Stomach (tissue), 9 donors: ENCODE results near the gene ATF3. TPM values are rescaled to one million over a fixed set of nuclear protein-coding genes. Genes with fewer than 3 reads are reported as not detected.
A peak's percentile ranks its signal among the peaks of the same experiment; 100 is the strongest.
"Not testable (repeated sequence)": the region's sequence is repeated elsewhere in the genome, so short reads cannot be mapped to it uniquely, and the experiment has no call there.

Experiments
- DNase-seq, 2 donors: peaks; one replicate each; pipeline versions ENCODE4 v3.0.0 to v3.0.0-alpha.2; 2013 to 2019
- H3K27ac ChIP-seq, 5 donors: fragments of 200-600 bp in 4 of 5; sonication (generic) in 4 of 5; one replicate each; pipeline ENCODE4 v1.5.1; 2013 to 2019; ENCODE audit warnings: mild to moderate bottlenecking in 1 of 5, moderate library complexity in 1 of 5
- H3K27me3 ChIP-seq, 3 donors: fragments of 200-600 bp; sonication (generic); one replicate each; pipeline ENCODE4 v1.5.1; 2017 to 2019; ENCODE audit warnings: mixed run types in 1 of 3
- H3K36me3 ChIP-seq, 4 donors: fragments of 200-600 bp; sonication (generic); 1 replicate in 3 of 4; 2 replicates in 1 of 4; pipeline ENCODE4 v1.5.1; 2016 to 2019
- H3K4me1 ChIP-seq, 4 donors: fragments of 200-600 bp; sonication (generic); one replicate each; pipeline ENCODE4 v1.5.1; 2016 to 2019
- H3K4me3 ChIP-seq, 4 donors: fragments of 200-600 bp; sonication (generic) in 3 of 4; one replicate each; pipeline ENCODE4 v1.5.1; 2016 to 2019; ENCODE audit warnings: mild to moderate bottlenecking in 1 of 4
- H3K9me3 ChIP-seq, 4 donors: fragments of 200-600 bp; sonication (generic); one replicate each; pipeline ENCODE4 v1.5.1; 2016 to 2019
- CTCF ChIP-seq, 7 experiments: fragments of 450-650 bp in 4 of 7; fragments of 200-600 bp in 3 of 7; sonication (generic) in 3 of 7; IDR thresholded peaks; one replicate each; pipeline ENCODE4 v1.5.1; 2016 to 2019; ENCODE audit warnings: antibody characterized with exemption in 7 of 7, control low read depth in 2 of 7, mild to moderate bottlenecking in 1 of 7
- EP300 ChIP-seq: sonication (generic); formaldehyde crosslinking; IDR thresholded peaks from one replicate; pipeline ENCODE4 v1.6.1; 2017; ENCODE audit warnings: antibody characterized with exemption
- POLR2A ChIP-seq, 4 donors: fragments of 450-650 bp; IDR thresholded peaks; one replicate each; pipeline ENCODE4 v1.6.1; 2016; ENCODE audit warnings: antibody characterized with exemption in 4 of 4, control low read depth in 2 of 4, mild to moderate bottlenecking in 1 of 4, moderate library complexity in 1 of 4
- POLR2AphosphoS5 ChIP-seq, 3 donors: sonication (generic); formaldehyde crosslinking; IDR thresholded peaks; one replicate each; pipeline ENCODE4 v1.6.1; 2016; ENCODE audit warnings: antibody characterized with exemption in 3 of 3
- WGBS, 5 donors: extraction: QIAGEN DNeasy Blood & Tissue Kit in 3 of 5; methylation state at CpG; one replicate each; pipeline versions ENCODE4 v1.1.5 to v1.1.7; 2013 to 2018; 5-methylcytosine and 5-hydroxymethylcytosine counted together
- intact Hi-C: fragments of 100-400 bp; cut with DNase I; formaldehyde crosslinking; loops from one replicate; pipeline ENCODE4 v1.15.1; 2023; ENCODE audit warnings: low total_unique reads
- polyA plus RNA-seq, 3 donors: library from polyadenylated mRNA; stranded (reverse); fragments of 200-250 nt; gene quantifications; one replicate each; pipeline ENCODE4 v1.2.3, GENCODE V29; 2013
- total RNA-seq, 5 donors: library from RNA; depleted of rRNA; stranded (reverse); fragments of >200 nt; gene quantifications; one replicate each; pipeline versions ENCODE4 v1.1.0 to v1.2.3, GENCODE V29; 2014 to 2016
- donor health status: healthy with polysubstance abuse.
- donor health status: Bipolar disorder and iron deficiency.
- donor health status: healthy.

ATF3 gene
- total and polyA plus RNA-seq, 8 donors = 14.0 to 60.2 (median 33.0) TPM; not detected in 1

DNA sequence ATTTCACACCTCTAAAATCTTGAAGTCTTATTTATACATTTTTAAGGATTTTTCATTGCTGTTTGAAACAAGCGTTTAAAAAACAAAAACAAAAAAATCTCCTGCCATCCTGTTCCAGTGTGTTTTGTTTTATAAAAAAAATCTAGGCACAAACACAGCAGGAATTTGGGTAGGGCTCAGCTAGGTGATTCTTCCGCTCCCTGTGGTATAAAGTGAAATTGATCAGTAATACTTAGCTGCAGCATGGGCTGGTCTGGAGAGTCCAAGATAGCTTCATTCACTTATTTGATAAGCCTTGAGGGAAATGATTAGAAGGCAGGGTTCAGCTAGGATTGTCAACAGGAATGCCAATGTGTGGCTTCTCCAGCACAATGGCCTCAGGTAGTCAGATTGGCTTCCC lies 25.7 kb downstream of the ATF3 start:
- Histone ChIP-seq H3K36me3 (no peaks in the 10 kb centered on the region), H3K4me1 (peaks cover 5 to 31% (median 25%) of the 10 kb centered on the region in 4 donors), H3K9me3 (peaks cover 0 to 6% (median 2%) of the 10 kb centered on the region in 4 donors), H3K4me3 (no peak overlapping the region), H3K27ac (peak overlapping the region in 1 of 5 donors; percentile 84), H3K27me3 (no peaks in the 10 kb centered on the region)
- WGBS, 5 donors = 96 to 98% (median 98%) methylated on average over 2 of the region's 2 CpGs
- DNase-seq = no peak
- no peak for TF ChIP-seq EP300
- no peak for TF ChIP-seq CTCF (IDR thresholded peaks at IDR 0.05)
- TF ChIP-seq POLR2A (IDR thresholded peaks at IDR 0.05) = no peak
- TF ChIP-seq POLR2AphosphoS5 (IDR thresholded peaks at IDR 0.05) = no peak
- intact Hi-C loops = no loop called here

GRCh38 chr1:212635141-212635631 lies 26.6 kb downstream of the ATF3 start:
- Histone ChIP-seq H3K4me1 (peaks cover 5 to 31% (median 25%) of the 10 kb centered on the region in 4 donors), H3K36me3 (no peaks in the 10 kb centered on the region), H3K4me3 (no peak overlapping the region), H3K9me3 (peaks cover 0 to 6% (median 2%) of the 10 kb centered on the region in 4 donors), H3K27ac (peak overlapping the region in 4 of 5 donors; percentile 60 to 84 (median 74)), H3K27me3 (no peaks in the 10 kb centered on the region)
- peak in 1 of 2 donors; percentile 69 for DNase-seq
- WGBS, 5 donors = 44 to 83% (median 68%) methylated on average over 1 of the region's 1 CpG
- no peak for TF ChIP-seq POLR2A (IDR thresholded peaks at IDR 0.05)
- no peak for TF ChIP-seq EP300
- TF ChIP-seq POLR2AphosphoS5 (IDR thresholded peaks at IDR 0.05) = no peak
- no peak for TF ChIP-seq CTCF (IDR thresholded peaks at IDR 0.05)
- intact Hi-C loops = no loop called here

DNA sequence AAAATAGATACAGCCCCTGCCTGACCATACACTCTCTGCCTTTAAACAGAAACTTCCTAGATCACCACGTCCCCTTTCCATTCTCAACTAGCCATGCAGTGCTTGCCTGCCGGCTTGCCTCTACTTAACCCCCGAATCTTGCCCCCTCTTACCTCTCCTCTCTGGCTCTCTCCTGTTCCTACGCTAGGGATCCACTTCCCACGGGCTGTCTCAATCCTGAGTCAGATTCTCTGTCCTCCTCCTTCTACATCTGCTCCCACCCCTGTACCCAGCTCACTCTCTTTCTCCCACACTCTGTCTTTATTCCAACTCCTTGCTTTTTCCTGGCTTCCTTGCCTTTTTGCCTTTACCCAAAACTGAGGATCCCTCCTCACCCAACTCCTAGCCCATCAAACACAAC lies 29.3 kb downstream of the ATF3 start:
- no peaks in the 10 kb centered on the region for H3K27me3 ChIP-seq
- peaks cover 0 to 11% (median 5%) of the 10 kb centered on the region in 4 donors for H3K9me3 ChIP-seq
- peaks cover 5 to 31% (median 25%) of the 10 kb centered on the region in 4 donors for H3K4me1 ChIP-seq
- intact Hi-C loops = no loop called here
- no peak overlapping the region for H3K4me3 ChIP-seq
- 78 to 85% (median 80%) methylated on average over 5 of the region's 5 CpGs for WGBS, 5 donors
- H3K36me3 ChIP-seq = no peaks in the 10 kb centered on the region
- no peak for DNase-seq
- TF ChIP-seq CTCF (IDR thresholded peaks at IDR 0.05) (no peak), POLR2A (IDR thresholded peaks at IDR 0.05) (no peak), EP300 (no peak), POLR2AphosphoS5 (IDR thresholded peaks at IDR 0.05) (no peak)
- peak overlapping the region in 4 of 5 donors; percentile 42 to 84 (median 73) for H3K27ac ChIP-seq

DNA sequence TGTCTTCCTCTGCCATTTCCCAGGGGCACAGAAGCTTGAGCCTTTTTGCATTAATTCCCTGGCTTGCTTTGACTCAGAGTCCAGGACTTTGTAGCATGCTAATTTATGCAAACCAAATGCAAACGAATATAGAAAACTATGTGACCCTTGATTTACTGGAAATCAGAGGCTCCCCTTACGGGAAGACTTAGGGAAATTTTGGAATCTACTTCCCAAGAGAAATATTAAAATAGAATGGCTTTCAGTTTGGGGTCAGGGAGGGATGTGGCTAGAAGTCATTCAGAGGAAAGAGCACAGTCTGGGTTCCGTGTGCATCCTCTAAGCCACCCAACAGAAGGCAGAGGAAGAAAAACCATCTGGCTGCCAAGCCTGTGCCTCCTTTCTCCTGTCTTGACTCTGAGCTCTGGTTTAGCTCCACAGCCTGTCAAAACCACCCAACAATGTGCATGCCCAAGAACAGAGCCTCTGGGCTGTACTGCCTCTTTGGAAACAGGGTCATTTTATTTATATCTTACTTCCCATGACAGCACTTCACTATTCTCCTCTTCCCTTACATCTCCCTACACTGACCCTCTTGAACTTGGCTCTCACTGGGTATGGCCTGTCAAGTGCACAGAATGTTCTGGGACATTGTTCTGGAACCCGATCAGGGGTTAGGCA lies 30.1 kb downstream of the ATF3 start:
- intact Hi-C loops = no loop called here
- DNase-seq = peak in 1 of 2 donors; percentile 71
- TF ChIP-seq POLR2AphosphoS5 (IDR thresholded peaks at IDR 0.05) (peak in 2 of 3 donors; percentile 16 to 19), EP300 (no peak)
- 41 to 72% (median 60%) methylated on average over 4 of the region's 4 CpGs for WGBS, 5 donors
- no peaks in the 10 kb centered on the region for H3K27me3 ChIP-seq
- H3K4me3 ChIP-seq = no peak overlapping the region
- H3K36me3 ChIP-seq = no peaks in the 10 kb centered on the region
- peak overlapping the region in 4 of 5 donors; percentile 42 to 84 (median 73) for H3K27ac ChIP-seq
- peaks cover 5 to 31% (median 25%) of the 10 kb centered on the region in 4 donors for H3K4me1 ChIP-seq
- peaks cover 0 to 8% (median 5%) of the 10 kb centered on the region in 4 donors for H3K9me3 ChIP-seq

DNA sequence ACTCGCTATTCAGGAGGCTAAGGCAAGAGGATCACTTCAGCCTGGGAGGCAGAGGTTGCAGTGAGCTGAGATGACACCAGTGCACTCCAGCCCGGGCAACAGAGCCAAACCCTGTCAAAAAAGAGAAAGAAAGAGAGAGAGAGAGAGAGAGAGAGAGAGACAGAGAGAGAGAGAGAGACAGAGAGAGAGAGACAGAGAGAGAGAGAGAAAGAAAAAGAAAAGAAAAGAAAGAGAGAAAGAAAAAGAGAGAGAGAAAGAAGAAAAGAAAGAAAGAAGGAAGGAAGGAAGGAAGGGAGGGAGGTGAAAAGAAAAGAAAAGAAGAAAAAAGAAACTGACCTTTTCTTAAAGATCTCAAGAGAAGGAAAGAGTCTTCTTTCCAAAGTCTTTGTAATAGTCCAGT lies 31.0 kb downstream of the ATF3 start:
- H3K36me3 ChIP-seq, H3K9me3 ChIP-seq, H3K4me3 ChIP-seq, DNase-seq, H3K27me3 ChIP-seq, intact Hi-C loops: not testable (repeated sequence)
- H3K4me1 ChIP-seq = peaks cover 5 to 31% (median 25%) of the 10 kb centered on the region in 4 donors
- H3K27ac ChIP-seq = peak overlapping the region in 4 of 5 donors; percentile 9 to 73 (median 60)
- WGBS, 5 donors = 92 to 96% (median 95%) methylated on average over 2 of the region's 2 CpGs
